Measurements from ENCODE around the gene HDGFL2. TPM values are rescaled to one million over a fixed set of nuclear protein-coding genes. Genes with fewer than 3 reads are reported as not detected.

HDGFL2 gene
- total RNA-seq, 1 experiment from 2014 or later: 108 TPM

GRCh38 chr19:4471403-4472173 is 509 bp upstream of the HDGFL2 start:
- H3K23me2 ChIP-seq (ENCODE audit: insufficient read length, low read depth, low read length, poor library complexity, severe bottlenecking): peaks cover 17% of the 10 kb centered on the region
- peak; percentile 99 for DNase-seq
- no peaks in the 10 kb centered on the region for H3K27me3 Mint-ChIP-seq (ENCODE audit: low read depth)
- peak overlapping the region; percentile 18 for H3K9ac ChIP-seq (ENCODE audit: extremely low read depth, insufficient read length, low read length)
- TF ChIP-seq CTCF (conservative IDR thresholded peaks at IDR 0.05): no peak
- no peak overlapping the region for H2BK20ac ChIP-seq (ENCODE audit: low read depth, low read length, poor library complexity, severe bottlenecking)
- no peak overlapping the region for H3K56ac ChIP-seq (ENCODE audit: insufficient read length, low read depth, low read length)
- no CpG with 5 or more reads among the region's 33 CpGs for WGBS (ENCODE audit: extremely low coverage, insufficient read length, low lambda C conversion rate)
- H3K4me3 Mint-ChIP-seq: no peak overlapping the region
- no peak overlapping the region for H4K91ac ChIP-seq (ENCODE audit: insufficient read length, low read depth, low read length)
- H4K5ac ChIP-seq (ENCODE audit: insufficient read length, low read depth, low read length): no peak overlapping the region
- peaks cover 7 to 21% of the 10 kb centered on the region in 2 experiments for H3K4me1 Mint-ChIP-seq
- H2BK12ac ChIP-seq (ENCODE audit: insufficient read length, low read depth, low read length): no peak overlapping the region
- H3K4ac ChIP-seq (ENCODE audit: low read depth, low read length): no peak overlapping the region
- H2BK5ac ChIP-seq (ENCODE audit: insufficient read length, low read length): no peak overlapping the region
- no peak overlapping the region for H3K14ac ChIP-seq (ENCODE audit: insufficient read depth, low read length)
- H3T11ph ChIP-seq (ENCODE audit: low read length): no peak overlapping the region
- H3K27me3 ChIP-seq (ENCODE audit: insufficient read depth, low read length): no peaks in the 10 kb centered on the region
- no peak overlapping the region for H3K18ac ChIP-seq (ENCODE audit: insufficient read length, low read depth, low read length)
- H4K8ac ChIP-seq (replicated peaks; ENCODE audit: insufficient read length, low read depth, low read length): no peak overlapping the region
- no peaks in the 10 kb centered on the region for H3K9me3 ChIP-seq (ENCODE audit: control insufficient read depth, low read depth, low read length)
- no peak overlapping the region for H3K23ac ChIP-seq (ENCODE audit: insufficient read length, low read depth, low read length)
- H2AK5ac ChIP-seq (ENCODE audit: insufficient read length, low read length): no peak overlapping the region
- peaks cover 8% of the 10 kb centered on the region for H3K79me1 ChIP-seq (ENCODE audit: insufficient read depth, low read depth, low read length, poor library complexity, severe bottlenecking)
- peaks cover 0 to 3% of the 10 kb centered on the region in 2 experiments; a peak in 2 of 5 replicates for H3K9me3 Mint-ChIP-seq
- no peak overlapping the region for H3K27ac ChIP-seq (ENCODE audit: insufficient read length, low read depth, low read length)
- no peaks in the 10 kb centered on the region for H4K20me1 ChIP-seq (ENCODE audit: control insufficient read depth, insufficient read depth, insufficient read length)
- H2BK120ac ChIP-seq (ENCODE audit: low read depth, low read length, poor library complexity, severe bottlenecking): no peak overlapping the region
- no peak overlapping the region for H2BK15ac ChIP-seq (ENCODE audit: low read depth, low read length)
- peak overlapping the region; percentile 25 for H3K4me2 ChIP-seq (ENCODE audit: insufficient read depth, insufficient read length, low read length)
- H3K36me3 Mint-ChIP-seq (ENCODE audit: insufficient read depth in 1 of 3, low read depth in 3 of 3): peaks cover 1 to 8% (median 7%) of the 10 kb centered on the region in 3 experiments; a peak in 6 of 7 replicates
- H2AFZ ChIP-seq (ENCODE audit: low read length): no peak overlapping the region
- H3K4me1 ChIP-seq (ENCODE audit: insufficient read depth, low read length): no peaks in the 10 kb centered on the region; the same call in 1 of the 2 replicates
- no peak overlapping the region for H3K27ac Mint-ChIP-seq
- peaks cover 10% of the 10 kb centered on the region; the same call in 1 of the 2 replicates for H3K79me2 ChIP-seq (ENCODE audit: insufficient read depth, low read length)

All from H9 (cell line).